Karpas-422 (cell line): ENCODE data around the gene NIT2. TPM values are rescaled to one million over a fixed set of nuclear protein-coding genes. Genes with fewer than 3 reads are reported as not detected.

Experiments
- DNase-seq: peaks from one replicate; pipeline ENCODE4 v3.0.0-alpha.2; 2015
- H2AFZ ChIP-seq: fragments of 200-600 bp; sonication (generic); 2 replicates; pipeline ENCODE4 v1.6.1; 2014; ENCODE audit warnings: antibody characterized with exemption, low read length, mixed read lengths
- H3K27ac ChIP-seq: fragments of 200-600 bp; sonication (generic); 2 replicates; pipeline ENCODE4 v1.5.1; 2014; ENCODE audit warnings: mild to moderate bottlenecking, low read length, moderate library complexity
- H3K27me3 ChIP-seq: fragments of 200-600 bp; sonication (generic); 2 replicates; pipeline ENCODE4 v1.6.1; 2014; ENCODE audit warnings: low read length, mixed read lengths
- H3K36me3 ChIP-seq: fragments of 200-600 bp; sonication (generic); 2 replicates; pipeline ENCODE4 v1.6.1; 2014; ENCODE audit warnings: low read length, mixed read lengths; ENCODE audit not compliant: insufficient read depth
- H3K4me1 ChIP-seq: fragments of 200-600 bp; sonication (generic); 2 replicates; pipeline ENCODE4 v1.6.1; 2014; ENCODE audit warnings: mild to moderate bottlenecking, low read length, mixed read lengths
- H3K4me2 ChIP-seq: fragments of 200-600 bp; sonication (generic); 2 replicates; pipeline ENCODE4 v1.6.1; 2014; ENCODE audit warnings: low read length, low read depth, mild to moderate bottlenecking; ENCODE audit not compliant: poor library complexity, severe bottlenecking
- H3K4me3 ChIP-seq: fragments of 200-600 bp; sonication (generic); 2 replicates; pipeline ENCODE4 v1.5.1; 2014; ENCODE audit warnings: mild to moderate bottlenecking, antibody characterized with exemption, low read length, mixed read lengths
- H3K79me2 ChIP-seq: fragments of 200-600 bp; sonication (generic); 2 replicates; pipeline ENCODE4 v1.6.1; 2014; ENCODE audit warnings: mild to moderate bottlenecking, low read length, mixed read lengths
- H3K9ac ChIP-seq: fragments of 200-600 bp; sonication (generic); 2 replicates; pipeline ENCODE4 v1.6.0; 2014; ENCODE audit warnings: low read length
- H3K9me2 ChIP-seq: fragments of 200-600 bp; sonication (generic), shearing (Covaris generic); replicated peaks from 2 replicates; pipeline ENCODE4 v1.6.0; 2014; ENCODE audit warnings: mild to moderate bottlenecking, low read length, moderate library complexity; ENCODE audit not compliant: insufficient read depth
- H3K9me3 ChIP-seq: fragments of 300-700, 200-600 bp; sonication (generic); 2 replicates; pipeline ENCODE4 v1.6.1; 2014; ENCODE audit warnings: low read length, mixed read lengths
- H4K20me1 ChIP-seq: fragments of 200-600 bp; sonication (generic); 2 replicates; pipeline ENCODE4 v1.6.1; 2014; ENCODE audit warnings: mild to moderate bottlenecking, antibody characterized with exemption, low read length, low read depth; ENCODE audit not compliant: insufficient read depth
- total RNA-seq: library from RNA; depleted of rRNA; stranded (reverse); fragments of >200 nt; shearing (Covaris generic); gene quantifications from 2 replicates; pipeline ENCODE4 v1.2.3, GENCODE V29; 2014; ENCODE audit warnings: low replicate concordance

The NIT2 gene
- total RNA-seq, 1 experiment from 2014 or later = 74.5 TPM

GRCh38 chr3:100401674-100402041 lies 67.1 kb downstream of the NIT2 start:
- Histone ChIP-seq H4K20me1 (peaks cover 10% of the 10 kb centered on the region), H3K9ac (peak overlapping the region; percentile 92), H3K36me3 (peaks cover 4% of the 10 kb centered on the region), H3K27me3 (no peaks in the 10 kb centered on the region), H3K79me2 (peaks cover 81% of the 10 kb centered on the region), H3K27ac (peak overlapping the region; percentile 72), H3K4me2 (peak overlapping the region; percentile 94), H3K4me3 (peak overlapping the region; percentile 96), H3K9me3 (no peaks in the 10 kb centered on the region), H2AFZ (peak overlapping the region; percentile 24; the same call in 1 of the 2 replicates), H3K4me1 (peaks cover 42% of the 10 kb centered on the region), H3K9me2 (no peaks in the 10 kb centered on the region)
- DNase-seq = peak; percentile 80

- Histone ChIP-seq H3K9me2 (no peaks in the 10 kb centered on the region), H3K27ac (peak overlapping the region; percentile 72), H3K79me2 (peaks cover 76% of the 10 kb centered on the region), H3K9me3 (peaks cover 3% of the 10 kb centered on the region), H3K4me2 (peak overlapping the region; percentile 94), H2AFZ (0 out of 2 replicates have a peak overlapping the region, but pooled peaks have one; percentile 24), H4K20me1 (peaks cover 10% of the 10 kb centered on the region), H3K36me3 (peaks cover 6% of the 10 kb centered on the region), H3K27me3 (no peaks in the 10 kb centered on the region), H3K4me1 (peaks cover 42% of the 10 kb centered on the region), H3K9ac (peak overlapping the region; percentile 92), H3K4me3 (peak overlapping the region; percentile 96)
- DNase-seq = peak; percentile 81
These were observed 67.7 kb downstream of the NIT2 start for GRCh38 chr3:100402256-100402655.

- Histone ChIP-seq H3K79me2 (peaks cover 72% of the 10 kb centered on the region), H3K4me1 (peaks cover 42% of the 10 kb centered on the region), H3K27ac (peak overlapping the region; percentile 72; the same call in 1 of the 2 replicates), H3K4me2 (peak overlapping the region; percentile 94), H3K9me3 (peaks cover 10% of the 10 kb centered on the region), H2AFZ (no peak overlapping the region), H3K9me2 (no peaks in the 10 kb centered on the region), H3K27me3 (no peaks in the 10 kb centered on the region), H4K20me1 (peaks cover 10% of the 10 kb centered on the region), H3K4me3 (peak overlapping the region; percentile 96), H3K9ac (peak overlapping the region; percentile 92), H3K36me3 (peaks cover 12% of the 10 kb centered on the region)
- no peak for DNase-seq
These were observed 68.3 kb downstream of the NIT2 start for GRCh38 chr3:100402891-100403290.

GRCh38 chr3:100403362-100404249 lies 69.0 kb downstream of the NIT2 start:
- H4K20me1 ChIP-seq = peaks cover 10% of the 10 kb centered on the region
- H3K9ac ChIP-seq = peak overlapping the region; percentile 92; the same call in 1 of the 2 replicates
- H3K79me2 ChIP-seq = peaks cover 72% of the 10 kb centered on the region
- peaks cover 10% of the 10 kb centered on the region for H3K9me3 ChIP-seq
- peaks cover 39% of the 10 kb centered on the region for H3K4me1 ChIP-seq
- H3K27me3 ChIP-seq = no peaks in the 10 kb centered on the region
- peak overlapping the region; percentile 96 for H3K4me3 ChIP-seq
- DNase-seq = no peak
- H3K4me2 ChIP-seq = peak overlapping the region; percentile 94
- no peaks in the 10 kb centered on the region for H3K9me2 ChIP-seq
- H3K27ac ChIP-seq = no peak overlapping the region
- peaks cover 13% of the 10 kb centered on the region for H3K36me3 ChIP-seq
- no peak overlapping the region for H2AFZ ChIP-seq

GRCh38 chr3:100404250-100404548 lies 69.6 kb downstream of the NIT2 start:
- Histone ChIP-seq H2AFZ (no peak overlapping the region), H4K20me1 (peaks cover 10% of the 10 kb centered on the region), H3K27ac (no peak overlapping the region), H3K4me2 (peak overlapping the region; percentile 94), H3K27me3 (no peaks in the 10 kb centered on the region), H3K79me2 (peaks cover 69% of the 10 kb centered on the region), H3K4me3 (peak overlapping the region; percentile 96), H3K9me2 (no peaks in the 10 kb centered on the region), H3K36me3 (peaks cover 12% of the 10 kb centered on the region), H3K4me1 (peaks cover 33% of the 10 kb centered on the region), H3K9ac (no peak overlapping the region), H3K9me3 (peaks cover 10% of the 10 kb centered on the region)
- no peak for DNase-seq

GRCh38 chr3:100407164-100407563 lies 72.6 kb downstream of the NIT2 start:
- H4K20me1 ChIP-seq = no peaks in the 10 kb centered on the region
- peaks cover 21% of the 10 kb centered on the region for H3K4me1 ChIP-seq
- H3K79me2 ChIP-seq = peaks cover 45% of the 10 kb centered on the region
- no peak overlapping the region for H3K9ac ChIP-seq
- H2AFZ ChIP-seq = no peak overlapping the region
- H3K9me3 ChIP-seq = peaks cover 10% of the 10 kb centered on the region
- H3K36me3 ChIP-seq = peaks cover 18% of the 10 kb centered on the region
- H3K4me2 ChIP-seq = no peak overlapping the region
- H3K9me2 ChIP-seq = no peaks in the 10 kb centered on the region
- no peaks in the 10 kb centered on the region for H3K27me3 ChIP-seq
- no peak overlapping the region for H3K27ac ChIP-seq
- H3K4me3 ChIP-seq = no peak overlapping the region
- no peak for DNase-seq

GRCh38 chr3:100407977-100408532 lies 73.5 kb downstream of the NIT2 start:
- H4K20me1 ChIP-seq = no peaks in the 10 kb centered on the region
- H3K27me3 ChIP-seq = no peaks in the 10 kb centered on the region
- H3K4me1 ChIP-seq = peaks cover 12% of the 10 kb centered on the region
- H3K4me3 ChIP-seq = no peak overlapping the region
- no peak overlapping the region for H2AFZ ChIP-seq
- H3K4me2 ChIP-seq = no peak overlapping the region
- H3K9ac ChIP-seq = no peak overlapping the region
- H3K36me3 ChIP-seq = peaks cover 18% of the 10 kb centered on the region
- no peak for DNase-seq
- peaks cover 10% of the 10 kb centered on the region for H3K9me3 ChIP-seq
- no peaks in the 10 kb centered on the region for H3K9me2 ChIP-seq
- H3K79me2 ChIP-seq = peaks cover 36% of the 10 kb centered on the region
- H3K27ac ChIP-seq = no peak overlapping the region
